OCI-LY1 (cell line): Measurements from ENCODE around the gene HDHD5.

Experiments used
- H2AFZ ChIP-seq: fragments of 200-600 bp; sonication (generic), shearing (Covaris generic); 2 replicates; pipeline ENCODE4 v1.6.0; 2014; ENCODE audit warnings: antibody characterized with exemption, mild to moderate bottlenecking, low read length
- H3F3A ChIP-seq: fragments of 200-600 bp; sonication (generic), shearing (Covaris generic); 2 replicates; pipeline ENCODE4 v1.6.0; 2014; ENCODE audit warnings: mild to moderate bottlenecking, antibody characterized with exemption, low read length, moderate library complexity; ENCODE audit not compliant: insufficient read depth
- H3K27ac ChIP-seq: fragments of 200-600 bp; sonication (generic); 2 replicates; pipeline ENCODE4 v1.5.1; 2014; ENCODE audit warnings: low read length, mixed run types, mild to moderate bottlenecking, low read depth; ENCODE audit not compliant: poor library complexity, severe bottlenecking
- H3K27me3 ChIP-seq: fragments of 200-600 bp; sonication (generic); 2 replicates; pipeline ENCODE4 v1.6.0; 2014; ENCODE audit warnings: antibody characterized with exemption, mild to moderate bottlenecking, low read length, moderate library complexity; ENCODE audit not compliant: insufficient read depth
- H3K36me3 ChIP-seq: fragments of 200-600 bp; sonication (generic); 2 replicates; pipeline ENCODE4 v1.6.1; 2014; ENCODE audit warnings: mild to moderate bottlenecking, antibody characterized with exemption, low read length, moderate library complexity, mixed read lengths; ENCODE audit not compliant: insufficient read depth
- H3K4me1 ChIP-seq: fragments of 200-600 bp; sonication (generic); 2 replicates; pipeline ENCODE4 v1.5.1; 2014; ENCODE audit warnings: mild to moderate bottlenecking, low read length, moderate library complexity; ENCODE audit not compliant: insufficient read depth, severe bottlenecking
- H3K4me2 ChIP-seq: fragments of 200-600 bp; sonication (generic), shearing (Covaris generic); 2 replicates; pipeline ENCODE4 v1.6.1; 2014; ENCODE audit warnings: low read length
- H3K4me3 ChIP-seq: fragments of 200-600 bp; sonication (generic); 2 replicates; pipeline ENCODE4 v1.5.1; 2014; ENCODE audit warnings: low read length, low read depth, mild to moderate bottlenecking, mixed read lengths; ENCODE audit not compliant: poor library complexity, severe bottlenecking
- H3K79me2 ChIP-seq: fragments of 200-600 bp; shearing (Covaris generic); 2 replicates; pipeline ENCODE4 v1.6.1; 2016; ENCODE audit warnings: mixed run types, low read length, mixed read lengths; ENCODE audit not compliant: insufficient read depth
- H3K9ac ChIP-seq: fragments of 200-600 bp; sonication (generic), shearing (Covaris generic); 2 replicates; pipeline ENCODE4 v1.6.1; 2014; ENCODE audit warnings: mild to moderate bottlenecking, low read length, mixed read lengths
- H3K9me2 ChIP-seq: fragments of 200-600 bp; sonication (generic), shearing (Covaris generic); 2 replicates; pipeline ENCODE4 v1.6.1; 2014; ENCODE audit warnings: low read depth, mild to moderate bottlenecking, low read length, mixed read lengths
- H3K9me3 ChIP-seq: fragments of 200-600 bp; shearing (Covaris generic); 2 replicates; pipeline ENCODE4 v1.6.1; 2014; ENCODE audit warnings: low read length, mixed read lengths
- H4K20me1 ChIP-seq: fragments of 200-600 bp; sonication (generic), shearing (Covaris generic); 2 replicates; pipeline ENCODE4 v1.6.0; 2016; ENCODE audit warnings: mild to moderate bottlenecking, low read length; ENCODE audit not compliant: insufficient read depth
- CTCF ChIP-seq: fragments of 200-600 bp; sonication (generic), shearing (Covaris generic); IDR thresholded peaks from 2 replicates; pipeline ENCODE4 v1.5.1; 2017; ENCODE audit warnings: mild to moderate bottlenecking, antibody characterized with exemption, low read length, moderate library complexity, mixed read lengths
- EZH2 ChIP-seq: fragments of 200-600 bp; sonication (generic), shearing (Covaris generic); IDR thresholded peaks from 2 replicates; pipeline ENCODE4 v1.8.0; 2017; ENCODE audit warnings: borderline replicate concordance, mixed run types, mild to moderate bottlenecking, antibody characterized with exemption, low read length, moderate library complexity, mixed read lengths

Gene HDHD5

GRCh38 chr22:17145021-17145680, 13.9 kb downstream of the HDHD5 start:
- Histone ChIP-seq H2AFZ (no peak overlapping the region), H3K4me2 (no peak overlapping the region), H3K27me3 (no peaks in the 10 kb centered on the region), H3K27ac (no peak overlapping the region), H3K4me1 (no peaks in the 10 kb centered on the region), H3F3A (no peaks in the 10 kb centered on the region), H3K36me3 (peaks cover 60% of the 10 kb centered on the region), H3K9me2 (no peaks in the 10 kb centered on the region), H3K9me3 (no peaks in the 10 kb centered on the region), H4K20me1 (no peaks in the 10 kb centered on the region), H3K9ac (no peak overlapping the region), H3K4me3 (no peak overlapping the region), H3K79me2 (no peaks in the 10 kb centered on the region)
- TF ChIP-seq CTCF: no peak
- TF ChIP-seq EZH2: no peak

- no peaks in the 10 kb centered on the region for H4K20me1 ChIP-seq
- no peak overlapping the region for H2AFZ ChIP-seq
- no peak overlapping the region for H3K9ac ChIP-seq
- H3F3A ChIP-seq: no peaks in the 10 kb centered on the region
- no peaks in the 10 kb centered on the region for H3K9me3 ChIP-seq
- H3K27ac ChIP-seq: no peak overlapping the region
- peaks cover 53% of the 10 kb centered on the region for H3K36me3 ChIP-seq
- no peak overlapping the region for H3K4me3 ChIP-seq
- H3K9me2 ChIP-seq: no peaks in the 10 kb centered on the region
- H3K27me3 ChIP-seq: no peaks in the 10 kb centered on the region
- H3K4me2 ChIP-seq: no peak overlapping the region
- H3K4me1 ChIP-seq: no peaks in the 10 kb centered on the region
- TF ChIP-seq EZH2 (no peak), CTCF (no peak)
- no peaks in the 10 kb centered on the region for H3K79me2 ChIP-seq
Observed at GRCh38 chr22:17143826-17144225, 15.3 kb downstream of the HDHD5 start.

- Histone ChIP-seq H3K79me2 (no peaks in the 10 kb centered on the region), H3K27ac (no peak overlapping the region), H2AFZ (no peak overlapping the region), H3K4me3 (no peak overlapping the region), H4K20me1 (no peaks in the 10 kb centered on the region), H3K4me2 (no peak overlapping the region), H3K9ac (no peak overlapping the region), H3K9me2 (no peaks in the 10 kb centered on the region), H3F3A (no peaks in the 10 kb centered on the region), H3K27me3 (no peaks in the 10 kb centered on the region), H3K9me3 (no peaks in the 10 kb centered on the region), H3K36me3 (peaks cover 50% of the 10 kb centered on the region; the same call in 1 of the 2 replicates), H3K4me1 (no peaks in the 10 kb centered on the region)
- TF ChIP-seq CTCF (no peak), EZH2 (no peak)
Observed at GRCh38 chr22:17143101-17143500, 16.0 kb downstream of the HDHD5 start.
